Aorta (tissue), 5 donors: ENCODE data around the gene SLC35B2. TPM values are rescaled to one million over a fixed set of nuclear protein-coding genes. Genes with fewer than 3 reads are reported as not detected.
A peak's percentile ranks its signal among the peaks of the same experiment; 100 is the strongest.

Experiments used
- ATAC-seq: fragments of 200-7000 bp; cut with Tn5 transposase; one replicate; pipeline ENCODE4 v1.9.1; 2022; ENCODE audit warnings: moderate library complexity; ENCODE audit not compliant: low FRiP score
- DNase-seq, 2 donors: peaks; one replicate each; pipeline ENCODE4 v3.0.0-alpha.2; 2020
- H3K27ac ChIP-seq, 2 donors: one replicate each; pipeline ENCODE4 v1.5.1; 2013; ENCODE audit warnings: low read length in 2 of 2, mild to moderate bottlenecking in 2 of 2, moderate library complexity in 2 of 2, control low read depth in 1 of 2, inconsistent platforms in 1 of 2, low read depth in 1 of 2
- H3K27me3 ChIP-seq, 2 donors: one replicate each; pipeline ENCODE4 v1.6.1; 2013; ENCODE audit warnings: control low read depth in 1 of 2, low read length in 1 of 2, mild to moderate bottlenecking in 1 of 2, moderate library complexity in 1 of 2; ENCODE audit not compliant: insufficient read depth in 2 of 2, control insufficient read depth in 1 of 2
- H3K36me3 ChIP-seq, 2 donors: one replicate each; pipeline ENCODE4 v1.6.1; 2013; ENCODE audit warnings: control low read depth in 1 of 2, low read length in 1 of 2, mild to moderate bottlenecking in 1 of 2; ENCODE audit not compliant: insufficient read depth in 2 of 2, control insufficient read depth in 1 of 2
- H3K4me1 ChIP-seq, 2 donors: one replicate each; pipeline ENCODE4 v1.6.1; 2013; ENCODE audit warnings: low read length in 2 of 2, control low read depth in 1 of 2, mild to moderate bottlenecking in 1 of 2, moderate library complexity in 1 of 2; ENCODE audit not compliant: insufficient read depth in 2 of 2, control insufficient read depth in 1 of 2
- H3K4me3 ChIP-seq, 2 donors: one replicate each; pipeline ENCODE4 v1.5.1; 2013; ENCODE audit warnings: low read length in 2 of 2, control low read depth in 1 of 2, mild to moderate bottlenecking in 1 of 2
- H3K9me3 ChIP-seq: one replicate; pipeline ENCODE4 v1.6.1; 2013; ENCODE audit warnings: mild to moderate bottlenecking, low read length; ENCODE audit not compliant: control insufficient read depth
- WGBS, 2 donors: extraction: QIAGEN DNeasy Blood & Tissue Kit; methylation state at CpG; one replicate each; pipeline ENCODE4 v1.1.7; 2013; 5-methylcytosine and 5-hydroxymethylcytosine counted together
- intact Hi-C, 2 donors: fragments of 100-400 bp; cut with DNase I; formaldehyde crosslinking; loops; one replicate each; pipeline versions ENCODE4 v1.14.2 to v1.15.0; 2022
- polyA plus RNA-seq, 2 donors: library from polyadenylated mRNA; stranded (reverse); fragments of 200-250 nt; gene quantifications; one replicate each; pipeline ENCODE4 v1.2.3, GENCODE V29; 2013
- total RNA-seq, 2 donors: library from RNA; stranded (reverse); fragmentation: NEBNext Ultra II Directional; extraction: Animal tissue kit (Norgen Biotek cat#: 25700); gene quantifications; one replicate each; pipeline ENCODE4 v1.2.1, GENCODE V29; 2021
- donor health status: healthy with polysubstance abuse.
- donor health status: Bipolar disorder and iron deficiency.
- donor health status: DM: no; HTN: no; CAD: no.
- donor health status: DM: no; HTN: no; CAD: no.
- donor health status: DM: yes; HTN: yes; CAD: no.

Gene SLC35B2
- total and polyA plus RNA-seq, 4 donors, result 10.6 to 27.7 (median 24.7) TPM

GRCh38 chr6:44254191-44255104, 2.9 kb downstream of the SLC35B2 start:
- 62 to 70% methylated on average over 12 of the region's 12 CpGs for WGBS, 2 donors
- peaks cover 0 to 2% of the 10 kb centered on the region in 2 donors for H3K4me1 ChIP-seq
- intact Hi-C loops, result loop anchor here in 1 of 2 donors (5.0 kb wide), 2 partner anchors 82 to 157 kb away; no protein-coding TSS in a partner anchor
- DNase-seq, result peak in 1 of 2 donors; percentile 57
- no peaks in the 10 kb centered on the region for H3K27me3 ChIP-seq
- H3K9me3 ChIP-seq, result no peaks in the 10 kb centered on the region
- no peak for ATAC-seq
- no peak overlapping the region for H3K4me3 ChIP-seq
- H3K36me3 ChIP-seq, result peaks cover 7 to 9% of the 10 kb centered on the region in 2 donors
- no peak overlapping the region for H3K27ac ChIP-seq

DNA sequence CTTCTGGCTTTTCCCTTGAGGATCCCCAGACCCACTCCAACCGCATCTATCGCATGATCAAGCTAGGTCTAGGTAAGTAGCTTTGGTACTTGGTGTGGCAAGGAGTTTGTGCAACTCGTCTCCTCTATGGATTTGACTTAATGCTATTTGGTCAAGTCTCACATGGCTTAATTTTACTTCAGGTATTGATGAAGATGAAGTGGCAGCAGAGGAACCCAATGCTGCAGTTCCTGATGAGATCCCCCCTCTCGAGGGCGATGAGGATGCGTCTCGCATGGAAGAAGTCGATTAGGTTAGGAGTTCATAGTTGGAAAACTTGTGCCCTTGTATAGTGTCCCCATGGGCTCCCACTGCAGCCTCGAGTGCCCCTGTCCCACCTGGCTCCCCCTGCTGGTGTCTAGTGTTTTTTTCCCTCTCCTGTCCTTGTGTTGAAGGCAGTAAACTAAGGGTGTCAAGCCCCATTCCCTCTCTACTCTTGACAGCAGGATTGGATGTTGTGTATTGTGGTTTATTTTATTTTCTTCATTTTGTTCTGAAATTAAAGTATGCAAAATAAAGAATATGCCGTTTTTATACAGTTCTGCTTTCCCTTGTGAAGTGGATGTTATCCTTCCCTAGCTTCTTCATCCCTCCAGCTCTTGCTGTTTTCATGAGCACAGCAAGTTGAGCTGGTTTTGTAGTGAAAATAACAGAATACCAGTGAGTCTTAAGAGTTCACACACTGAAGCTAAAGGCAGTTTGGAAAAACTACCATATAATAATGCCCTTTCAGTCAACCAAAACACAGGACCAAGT, 3.8 kb downstream of the SLC35B2 start:
- intact Hi-C loops, result no loop called here
- no peaks in the 10 kb centered on the region for H3K9me3 ChIP-seq
- DNase-seq, result peak in 1 of 2 donors; percentile 48
- H3K36me3 ChIP-seq, result peaks cover 7 to 9% of the 10 kb centered on the region in 2 donors
- no peaks in the 10 kb centered on the region for H3K27me3 ChIP-seq
- H3K4me3 ChIP-seq, result no peak overlapping the region
- peaks cover 0 to 2% of the 10 kb centered on the region in 2 donors for H3K4me1 ChIP-seq
- ATAC-seq, result no peak
- WGBS, 2 donors, result 65 to 68% methylated on average over 10 of the region's 10 CpGs
- H3K27ac ChIP-seq, result no peak overlapping the region

GRCh38 chr6:44251576-44252524, 5.5 kb downstream of the SLC35B2 start:
- Histone ChIP-seq H3K4me1 (peaks cover 0 to 2% of the 10 kb centered on the region in 2 donors), H3K27ac (no peak overlapping the region), H3K36me3 (peaks cover 7 to 9% of the 10 kb centered on the region in 2 donors), H3K9me3 (no peaks in the 10 kb centered on the region), H3K4me3 (no peak overlapping the region), H3K27me3 (no peaks in the 10 kb centered on the region)
- 88 to 90% methylated on average over 14 of the region's 14 CpGs for WGBS, 2 donors
- intact Hi-C loops, result no loop called here
- ATAC-seq (no peak), DNase-seq (peak in 1 of 2 donors; percentile 51)

DNA sequence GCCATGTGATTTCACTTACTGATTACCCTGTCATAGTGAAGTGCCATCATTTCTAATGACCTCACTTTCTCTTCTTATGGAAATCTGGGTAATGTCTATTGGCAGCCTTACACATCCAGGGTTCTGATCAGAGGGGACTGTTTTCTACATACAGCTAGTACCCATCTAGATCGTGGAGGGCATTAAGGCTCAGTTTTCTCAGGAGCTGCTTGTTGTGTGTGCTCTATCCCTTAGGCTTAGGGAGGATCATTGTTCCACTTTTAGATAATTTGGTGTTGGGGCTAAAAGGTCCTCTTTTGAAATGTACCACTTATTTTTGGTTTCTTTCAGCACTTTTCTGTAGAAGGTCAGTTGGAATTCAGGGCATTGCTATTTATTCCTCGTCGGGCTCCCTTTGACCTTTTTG, 6.6 kb downstream of the SLC35B2 start:
- ATAC-seq (no peak), DNase-seq (no peak)
- H3K4me1 ChIP-seq, result no peaks in the 10 kb centered on the region
- no peaks in the 10 kb centered on the region for H3K27me3 ChIP-seq
- 68 to 69% methylated on average over 3 of the region's 3 CpGs for WGBS, 2 donors
- intact Hi-C loops, result no loop called here
- no peaks in the 10 kb centered on the region for H3K9me3 ChIP-seq
- peaks cover 7 to 9% of the 10 kb centered on the region in 2 donors for H3K36me3 ChIP-seq
- H3K27ac ChIP-seq, result no peak overlapping the region
- no peak overlapping the region for H3K4me3 ChIP-seq

DNA sequence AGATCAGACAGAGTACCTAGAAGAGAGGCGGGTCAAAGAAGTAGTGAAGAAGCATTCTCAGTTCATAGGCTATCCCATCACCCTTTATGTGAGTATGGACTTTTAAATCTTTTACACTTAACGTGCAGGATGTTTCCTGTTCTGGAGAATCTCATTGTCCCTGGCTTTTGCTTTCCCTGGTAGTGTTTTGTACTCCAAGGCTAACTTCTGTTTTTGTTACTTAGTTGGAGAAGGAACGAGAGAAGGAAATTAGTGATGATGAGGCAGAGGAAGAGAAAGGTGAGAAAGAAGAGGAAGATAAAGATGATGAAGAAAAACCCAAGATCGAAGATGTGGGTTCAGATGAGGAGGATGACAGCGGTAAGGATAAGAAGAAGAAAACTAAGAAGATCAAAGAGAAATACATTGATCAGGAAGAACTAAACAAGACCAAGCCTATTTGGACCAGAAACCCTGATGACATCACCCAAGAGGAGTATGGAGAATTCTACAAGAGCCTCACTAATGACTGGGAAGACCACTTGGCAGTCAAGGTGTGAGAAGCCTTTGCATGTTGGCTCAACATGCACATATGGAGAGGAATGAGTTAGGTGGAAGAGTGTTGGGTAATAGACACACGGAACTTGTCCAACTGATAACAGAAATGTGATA, 7.1 kb downstream of the SLC35B2 start:
- ATAC-seq (no peak), DNase-seq (no peak)
- no peaks in the 10 kb centered on the region for H3K4me1 ChIP-seq
- no peak overlapping the region for H3K27ac ChIP-seq
- intact Hi-C loops, result no loop called here
- WGBS, 2 donors, result 50 to 60% methylated on average over 5 to 6 of the region's 6 CpGs
- H3K36me3 ChIP-seq, result peaks cover 7 to 9% of the 10 kb centered on the region in 2 donors
- H3K27me3 ChIP-seq, result no peaks in the 10 kb centered on the region
- H3K4me3 ChIP-seq, result no peak overlapping the region
- no peaks in the 10 kb centered on the region for H3K9me3 ChIP-seq

DNA sequence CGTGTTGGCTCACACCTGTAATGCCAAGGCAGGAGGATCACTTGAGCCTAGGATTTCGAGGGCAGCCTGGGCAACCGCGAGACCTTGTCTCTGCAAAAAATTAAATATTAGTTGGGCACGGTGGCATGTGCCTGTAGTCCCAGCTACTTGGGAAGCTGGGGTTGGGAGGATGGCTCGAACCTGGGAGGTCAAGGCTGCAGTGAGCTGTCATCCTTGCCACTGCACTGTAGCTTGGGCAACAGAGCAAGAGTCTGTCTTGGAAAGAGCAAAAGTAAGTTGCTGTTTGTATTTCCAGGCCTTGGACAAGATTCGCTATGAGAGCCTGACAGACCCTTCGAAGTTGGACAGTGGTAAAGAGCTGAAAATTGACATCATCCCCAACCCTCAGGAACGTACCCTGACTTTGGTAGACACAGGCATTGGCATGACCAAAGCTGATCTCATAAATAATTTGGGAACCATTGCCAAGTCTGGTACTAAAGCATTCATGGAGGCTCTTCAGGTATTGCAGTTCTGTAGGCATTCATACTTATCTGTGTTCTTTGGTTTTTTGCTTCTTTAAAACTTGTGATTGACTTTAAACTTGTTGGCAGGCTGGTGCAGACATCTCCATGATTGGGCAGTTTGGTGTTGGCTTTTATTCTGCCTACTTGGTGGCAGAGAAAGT, 8.1 kb downstream of the SLC35B2 start:
- ATAC-seq (no peak), DNase-seq (peak in 1 of 2 donors; percentile 55)
- Histone ChIP-seq H3K9me3 (no peaks in the 10 kb centered on the region), H3K4me3 (no peak overlapping the region), H3K27ac (no peak overlapping the region), H3K4me1 (no peaks in the 10 kb centered on the region), H3K27me3 (no peaks in the 10 kb centered on the region), H3K36me3 (peaks cover 7 to 9% of the 10 kb centered on the region in 2 donors)
- WGBS, 2 donors, result 66% methylated on average over 9 of the region's 9 CpGs
- intact Hi-C loops, result loop anchor here in 1 of 2 donors (10.0 kb wide), 1 partner anchor 474 kb away; the partner anchor contains the start of gene VEGFA

GRCh38 chr6:44248579-44248978, 8.7 kb downstream of the SLC35B2 start:
- no peak for ATAC-seq
- intact Hi-C loops, result loop anchor here in 1 of 2 donors (10.0 kb wide), 1 partner anchor 474 kb away; the partner anchor contains the start of gene VEGFA
- no peaks in the 10 kb centered on the region for H3K4me1 ChIP-seq

More at GRCh38 chr6:44248579-44248978, 8.7 kb downstream of the SLC35B2 start:
- 21 to 31% methylated on average over 1 of the region's 1 CpG for WGBS, 2 donors
- Histone ChIP-seq H3K9me3 (no peaks in the 10 kb centered on the region), H3K27ac (no peak overlapping the region), H3K36me3 (peaks cover 7% of the 10 kb centered on the region in 2 donors), H3K27me3 (no peaks in the 10 kb centered on the region), H3K4me3 (peak overlapping the region in 1 of 2 donors; percentile 97)
- no peak for DNase-seq
